Spinal cord (tissue), 10 donors: ENCODE results near the gene PLCL1. TPM values are rescaled to one million over a fixed set of nuclear protein-coding genes. Genes with fewer than 3 reads are reported as not detected.
A peak's percentile ranks its signal among the peaks of the same experiment; 100 is the strongest.

Source experiments
- DNase-seq, 6 donors: peaks; one replicate each; pipeline versions ENCODE4 v3.0.0 to v3.0.0-alpha.2; 2013 to 2015; ENCODE audit warnings: low spot score in 6 of 6, low read depth in 4 of 6
- H3K27ac ChIP-seq: one replicate; pipeline ENCODE4 v1.5.1; 2013; ENCODE audit warnings: low read depth, low read length, control low read depth
- H3K27me3 ChIP-seq: one replicate; pipeline ENCODE4 v1.6.1; 2013; ENCODE audit warnings: low read length; ENCODE audit not compliant: control insufficient read depth, insufficient read depth
- H3K36me3 ChIP-seq: one replicate; pipeline ENCODE4 v1.6.1; 2013; ENCODE audit warnings: low read length; ENCODE audit not compliant: control insufficient read depth, insufficient read depth
- H3K4me1 ChIP-seq: one replicate; pipeline ENCODE4 v1.6.1; 2013; ENCODE audit warnings: low read length; ENCODE audit not compliant: control insufficient read depth, insufficient read depth
- H3K4me3 ChIP-seq: one replicate; pipeline ENCODE4 v1.5.1; 2013; ENCODE audit warnings: low read depth, low read length, control low read depth
- H3K9me3 ChIP-seq: one replicate; pipeline ENCODE4 v1.6.1; 2013; ENCODE audit warnings: low read length; ENCODE audit not compliant: control insufficient read depth, insufficient read depth
- WGBS: methylation state at CpG from one replicate; pipeline ENCODE4 v1.1.5; 2013; ENCODE audit warnings: missing lambda C conversion rate; ENCODE audit not compliant: insufficient coverage; 5-methylcytosine and 5-hydroxymethylcytosine counted together
- long read RNA-seq, 4 donors: transcript quantifications; one replicate each; lab custom pipeline, GENCODE V29; 2026
- polyA plus RNA-seq, 2 donors: library from polyadenylated mRNA; unstranded; fragments of 120-200 nt; gene quantifications; one replicate each; pipeline ENCODE4 v1.2.1, GENCODE V29; 2013; ENCODE audit not compliant: insufficient read length in 2 of 2
- total RNA-seq, 2 donors: library from RNA; depleted of rRNA in 1 of 2; stranded (reverse); fragments of 120-200 nt in 1 of 2; fragments of >200 nt in 1 of 2; gene quantifications; one replicate each; pipeline versions ENCODE4 v1.2.3 to v1.2.4, GENCODE V29; 2013 to 2014
- donor health status: healthy.

PLCL1 gene
- total RNA-seq, result 10 to 100 TPM; 12.1 to 22.0 TPM
- polyA plus RNA-seq, result 10 to 100 TPM in 1 of 2 donors, 1 to 10 TPM in 1; 9.5 to 15.0 TPM
- long read RNA-seq, donor 1, full-length matches to known transcripts, result 2 of 2 reads
- long read RNA-seq, donor 1, partial matches to known transcripts, result 0 of 2 reads
- long read RNA-seq, donor 1, other reads (novel, unspliced or antisense), result 0 of 2 reads
- long read RNA-seq, donor 2, result 0 reads
- long read RNA-seq, donor 3, full-length matches to known transcripts, result 1 of 1 reads
- long read RNA-seq, donor 3, partial matches to known transcripts, result 0 of 1 reads
- long read RNA-seq, donor 3, other reads (novel, unspliced or antisense), result 0 of 1 reads
- long read RNA-seq, donor 4, full-length matches to known transcripts, result 3 of 3 reads
- long read RNA-seq, donor 4, partial matches to known transcripts, result 0 of 3 reads
- long read RNA-seq, donor 4, other reads (novel, unspliced or antisense), result 0 of 3 reads

- under 1% methylated on average over 50 of the region's 50 CpGs for WGBS
- H3K4me1 ChIP-seq, result peaks cover 8% of the 10 kb centered on the region
- no peaks in the 10 kb centered on the region for H3K27me3 ChIP-seq
- no peaks in the 10 kb centered on the region for H3K36me3 ChIP-seq
- H3K27ac ChIP-seq, result peak within 1 kb of the TSS; percentile 58
- H3K4me3 ChIP-seq, result peak within 1 kb of the TSS; percentile 71
- H3K9me3 ChIP-seq, result no peaks in the 10 kb centered on the region
- peak; percentile 56 to 98 (median 78) for DNase-seq
Measured at GRCh38 chr2:197804049-197804757, at the start of gene PLCL1. TSS of gene PLCL1 (plus strand) at chr2:197804593.

- peaks cover 8% of the 10 kb centered on the region for H3K9me3 ChIP-seq
- no peaks in the 10 kb centered on the region for H3K4me1 ChIP-seq
- no peak overlapping the region for H3K27ac ChIP-seq
- no peaks in the 10 kb centered on the region for H3K27me3 ChIP-seq
- no peak for DNase-seq
- no peak overlapping the region for H3K4me3 ChIP-seq
- no peaks in the 10 kb centered on the region for H3K36me3 ChIP-seq
- whole genome bisulfite sequencing, result 66% methylated on average over 4 of the region's 4 CpGs
Measured at GRCh38 chr2:197759013-197759412, 45.4 kb upstream of the PLCL1 start.

- Histone ChIP-seq H3K27me3 (no peaks in the 10 kb centered on the region), H3K9me3 (peaks cover 8% of the 10 kb centered on the region), H3K27ac (no peak overlapping the region), H3K4me3 (no peak overlapping the region), H3K4me1 (no peaks in the 10 kb centered on the region), H3K36me3 (no peaks in the 10 kb centered on the region)
- DNase-seq, result no peak
- 84% methylated on average over 11 of the region's 11 CpGs for WGBS
Measured at GRCh38 chr2:197759625-197760292, 44.6 kb upstream of the PLCL1 start.

- Histone ChIP-seq H3K27ac (no peak overlapping the region), H3K9me3 (peaks cover 8% of the 10 kb centered on the region), H3K4me1 (no peaks in the 10 kb centered on the region), H3K27me3 (no peaks in the 10 kb centered on the region), H3K4me3 (no peak overlapping the region), H3K36me3 (no peaks in the 10 kb centered on the region)
- 93% methylated on average over 3 of the region's 3 CpGs for WGBS
- no peak for DNase-seq
Measured at GRCh38 chr2:197760293-197760657, 44.1 kb upstream of the PLCL1 start.

GRCh38 chr2:197777823-197778407 lies 26.5 kb upstream of the PLCL1 start:
- H3K36me3 ChIP-seq, result no peaks in the 10 kb centered on the region
- H3K27me3 ChIP-seq, result no peaks in the 10 kb centered on the region
- H3K4me1 ChIP-seq, result no peaks in the 10 kb centered on the region
- no peak overlapping the region for H3K4me3 ChIP-seq
- 67% methylated on average over 1 of the region's 4 CpGs for WGBS
- H3K27ac ChIP-seq, result no peak overlapping the region
- no peaks in the 10 kb centered on the region for H3K9me3 ChIP-seq
- DNase-seq, result peak in 5 of 6 donors; percentile 35 to 83 (median 43)

GRCh38 chr2:197779261-197779660 lies 25.1 kb upstream of the PLCL1 start:
- H3K36me3 ChIP-seq, result no peaks in the 10 kb centered on the region
- no peaks in the 10 kb centered on the region for H3K27me3 ChIP-seq
- no peaks in the 10 kb centered on the region for H3K4me1 ChIP-seq
- no peaks in the 10 kb centered on the region for H3K9me3 ChIP-seq
- DNase-seq, result no peak
- no peak overlapping the region for H3K4me3 ChIP-seq
- H3K27ac ChIP-seq, result no peak overlapping the region

GRCh38 chr2:197782126-197782525 lies 22.3 kb upstream of the PLCL1 start:
- Histone ChIP-seq H3K36me3 (no peaks in the 10 kb centered on the region), H3K4me3 (no peak overlapping the region), H3K27ac (no peak overlapping the region), H3K27me3 (peaks cover 14% of the 10 kb centered on the region), H3K4me1 (peaks cover 14% of the 10 kb centered on the region), H3K9me3 (no peaks in the 10 kb centered on the region)
- no peak for DNase-seq
- WGBS, result 86% methylated on average over 1 of the region's 1 CpG

- H3K9me3 ChIP-seq, result no peaks in the 10 kb centered on the region
- H3K4me1 ChIP-seq, result peaks cover 14% of the 10 kb centered on the region
- H3K27me3 ChIP-seq, result peaks cover 18% of the 10 kb centered on the region
- no peak within 1 kb of the TSS for H3K27ac ChIP-seq
- WGBS, result 83% methylated on average over 78 of the region's 80 CpGs
- no peak for DNase-seq
- H3K36me3 ChIP-seq, result no peaks in the 10 kb centered on the region
- peak within 1 kb of the TSS; percentile 24 for H3K4me3 ChIP-seq
Measured at GRCh38 chr2:197784956-197785941, 19.1 kb upstream of the PLCL1 start, which contains the start of gene BOLL. TSS of gene BOLL (minus strand) at chr2:197785319. CDS start at chr2:197781850, 3,469 bp downstream.
